ENCODE results near the gene ZNF211. TPM values are rescaled to one million over a fixed set of nuclear protein-coding genes. Genes with fewer than 3 reads are reported as not detected.

Gene ZNF211
- total and polyA plus RNA-seq, 4 experiments from 2014 or later: 19.6 to 53.3 (median 37.3) TPM

DNA sequence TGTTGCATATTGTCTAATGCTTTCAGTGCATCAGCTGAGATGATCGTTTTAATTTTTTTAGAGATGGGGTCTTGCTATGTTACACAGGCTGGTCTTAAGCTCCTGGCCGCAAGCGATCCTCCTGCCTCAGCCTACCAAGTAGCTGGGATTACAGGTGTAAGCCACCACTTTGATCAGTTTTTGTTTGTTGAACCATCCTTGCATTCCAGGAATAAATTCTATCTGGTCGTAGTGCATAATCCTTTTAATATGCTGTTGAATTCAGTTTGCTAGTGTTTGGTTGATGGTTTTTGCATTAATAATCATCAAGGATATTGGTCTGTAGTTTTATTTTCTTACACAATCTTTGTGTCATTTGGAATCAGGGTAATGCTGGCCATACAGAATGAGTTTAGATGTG, 4.4 kb downstream of the ZNF211 start:
- Mint-ChIP-seq H3K4me3 (no peak overlapping the region), H3K9me3 (peaks cover 13 to 83% (median 70%) of the 10 kb centered on the region in 8 donors), H3K4me1 (peaks cover 18 to 31% (median 28%) of the 10 kb centered on the region in 4 donors), H3K27me3 (no peaks in the 10 kb centered on the region), H3K36me3 (peaks cover 86% of the 10 kb centered on the region in 2 donors), H3K27ac (no peak overlapping the region)
- CTCF ChIA-PET (ENCODE audit: partially characterized antibody): no interaction called here
- no peak overlapping the region for H3K4me3 ChIP-seq (ENCODE audit: low read length in 2 of 2)
- POLR2A ChIA-PET (ENCODE audit: partially characterized antibody): no interaction called here
- peaks cover 19% of the 10 kb centered on the region for H3K4me1 ChIP-seq (ENCODE audit: insufficient read depth, low read length)
- peaks cover 12 to 55% of the 10 kb centered on the region in 2 donors for H3K9me3 ChIP-seq (ENCODE audit: control insufficient read depth in 1 of 2, low read length in 2 of 2)
- no peaks in the 10 kb centered on the region for H3K27me3 ChIP-seq (ENCODE audit: insufficient read depth, low read length)
- no peak overlapping the region for H3K27ac ChIP-seq (ENCODE audit: low read depth, low read length)
- intact Hi-C loops (cut with micrococcal nuclease): no loop called here
- no peak for DNase-seq
- H3K36me3 ChIP-seq (ENCODE audit: insufficient read depth, low read length): peaks cover 57% of the 10 kb centered on the region

DNA sequence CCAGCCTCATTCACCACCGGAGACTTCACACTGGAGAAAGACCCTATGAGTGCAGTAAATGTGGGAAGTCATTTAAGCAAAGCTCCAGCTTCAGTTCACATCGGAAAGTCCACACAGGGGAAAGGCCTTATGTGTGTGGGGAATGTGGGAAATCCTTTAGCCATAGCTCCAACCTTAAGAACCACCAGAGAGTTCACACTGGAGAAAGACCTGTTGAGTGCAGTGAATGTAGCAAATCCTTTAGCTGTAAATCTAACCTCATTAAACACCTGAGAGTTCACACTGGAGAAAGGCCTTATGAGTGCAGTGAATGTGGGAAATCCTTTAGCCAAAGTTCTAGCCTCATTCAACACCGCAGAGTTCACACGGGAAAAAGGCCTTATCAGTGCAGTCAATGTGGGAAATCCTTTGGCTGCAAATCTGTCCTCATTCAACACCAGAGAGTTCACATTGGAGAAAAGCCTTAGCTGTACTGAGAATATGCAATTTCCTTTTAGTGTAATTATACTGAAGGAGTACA, 8.8 kb downstream of the ZNF211 start:
- Mint-ChIP-seq H3K9me3 (peaks cover 12 to 97% (median 90%) of the 10 kb centered on the region in 8 donors), H3K4me3 (no peak overlapping the region)

DNA sequence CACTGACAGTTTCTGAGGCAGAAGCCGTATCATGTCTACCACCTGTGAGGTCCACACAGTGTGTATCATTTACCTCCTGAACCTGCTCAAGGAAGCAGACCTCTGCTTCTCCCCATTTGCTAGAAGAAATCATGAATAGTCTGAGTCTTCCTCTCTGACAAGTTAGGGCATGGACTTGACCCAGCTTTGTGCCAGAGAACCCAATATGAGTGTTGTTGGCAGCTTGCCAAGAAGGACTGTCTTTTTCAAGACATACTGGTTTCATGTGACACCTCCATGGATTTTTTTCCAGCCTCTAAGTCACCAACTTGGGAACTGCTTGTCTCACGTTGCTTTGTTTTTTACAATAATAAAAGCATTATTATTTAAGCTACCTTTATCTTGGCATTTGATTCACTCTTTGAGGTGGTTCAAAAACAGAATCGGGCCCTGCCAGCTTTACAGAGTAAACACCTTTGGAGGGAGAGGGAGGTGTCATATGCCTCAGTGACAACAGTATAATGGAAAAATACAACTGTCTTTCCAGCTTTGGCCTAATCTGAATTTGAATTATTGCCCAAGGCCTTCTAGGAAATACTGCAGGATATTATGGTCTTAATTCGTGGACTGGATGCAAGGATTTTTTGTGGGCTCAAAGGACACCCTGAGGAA, 9.6 kb downstream of the ZNF211 start:
- ChIA-PET POLR2A (ENCODE audit: partially characterized antibody) (no interaction called here), CTCF (ENCODE audit: partially characterized antibody) (no interaction called here)
- Histone ChIP-seq H3K4me3 (ENCODE audit: low read length in 2 of 2) (peak overlapping the region in 1 of 2 donors; percentile 25), H3K27ac (ENCODE audit: low read depth, low read length) (no peak overlapping the region), H3K36me3 (ENCODE audit: insufficient read depth, low read length) (peaks cover 39% of the 10 kb centered on the region), H3K9me3 (ENCODE audit: control insufficient read depth in 1 of 2, low read length in 2 of 2) (peaks cover 17 to 51% of the 10 kb centered on the region in 2 donors), H3K4me1 (ENCODE audit: insufficient read depth, low read length) (no peaks in the 10 kb centered on the region), H3K27me3 (ENCODE audit: insufficient read depth, low read length) (no peaks in the 10 kb centered on the region)
- Mint-ChIP-seq H3K4me3 (no peak overlapping the region), H3K4me1 (peaks cover 0 to 5% (median under 1%) of the 10 kb centered on the region in 4 donors), H3K27ac (no peak overlapping the region), H3K27me3 (no peaks in the 10 kb centered on the region), H3K9me3 (peaks cover 12 to 97% (median 89%) of the 10 kb centered on the region in 8 donors), H3K36me3 (peaks cover 61 to 67% of the 10 kb centered on the region in 2 donors)
- intact Hi-C loops (cut with micrococcal nuclease): no loop called here
- DNase-seq: no peak

More for the DNA sequence above, 8.8 kb downstream of the ZNF211 start:
- ChIA-PET CTCF (ENCODE audit: partially characterized antibody) (no interaction called here), POLR2A (ENCODE audit: partially characterized antibody) (no interaction called here)
- Histone ChIP-seq H3K27me3 (ENCODE audit: insufficient read depth, low read length) (no peaks in the 10 kb centered on the region), H3K27ac (ENCODE audit: low read depth, low read length) (no peak overlapping the region), H3K4me3 (ENCODE audit: low read length in 2 of 2) (peak overlapping the region in 1 of 2 donors; percentile 25), H3K4me1 (ENCODE audit: insufficient read depth, low read length) (no peaks in the 10 kb centered on the region), H3K36me3 (ENCODE audit: insufficient read depth, low read length) (peaks cover 46% of the 10 kb centered on the region), H3K9me3 (ENCODE audit: control insufficient read depth in 1 of 2, low read length in 2 of 2) (peaks cover 17 to 58% of the 10 kb centered on the region in 2 donors)
- intact Hi-C loops (cut with micrococcal nuclease): no loop called here
- no peak for DNase-seq
- Mint-ChIP-seq H3K27me3 (no peaks in the 10 kb centered on the region), H3K36me3 (peaks cover 67 to 75% of the 10 kb centered on the region in 2 donors), H3K4me1 (peaks cover 0 to 8% (median under 1%) of the 10 kb centered on the region in 4 donors), H3K27ac (peak overlapping the region in 1 of 7 donors; percentile 7)

DNA sequence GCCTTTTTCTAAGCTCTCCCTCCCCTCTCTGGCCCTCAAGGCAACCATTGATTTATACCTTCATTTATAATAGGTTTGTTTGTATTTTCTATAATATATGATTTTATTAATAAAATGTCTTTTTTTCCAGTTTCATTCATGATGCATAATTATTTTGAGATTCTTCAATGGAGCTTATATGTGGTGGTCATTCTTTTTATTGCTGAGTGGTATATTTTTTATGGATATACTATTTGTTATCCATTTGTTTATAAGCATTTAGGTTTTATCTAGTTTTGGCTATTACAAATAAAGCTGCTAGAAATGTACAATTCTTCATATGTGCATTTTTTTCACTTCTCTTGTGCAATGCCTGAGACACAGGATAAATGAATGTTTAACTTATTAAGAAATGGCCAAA, 10.8 kb downstream of the ZNF211 start:
- ChIA-PET CTCF (ENCODE audit: partially characterized antibody) (no interaction called here), POLR2A (ENCODE audit: partially characterized antibody) (no interaction called here)
- Mint-ChIP-seq H3K4me1 (peaks cover 0 to 2% (median under 1%) of the 10 kb centered on the region in 4 donors), H3K4me3 (no peak overlapping the region), H3K9me3 (peaks cover 6 to 97% (median 88%) of the 10 kb centered on the region in 8 donors), H3K27me3 (no peaks in the 10 kb centered on the region), H3K27ac (no peak overlapping the region), H3K36me3 (peaks cover 55 to 59% of the 10 kb centered on the region in 2 donors)
- Histone ChIP-seq H3K36me3 (ENCODE audit: insufficient read depth, low read length) (peaks cover 34% of the 10 kb centered on the region), H3K9me3 (ENCODE audit: control insufficient read depth in 1 of 2, low read length in 2 of 2) (peaks cover 17 to 51% of the 10 kb centered on the region in 2 donors), H3K27ac (ENCODE audit: low read depth, low read length) (no peak overlapping the region), H3K4me1 (ENCODE audit: insufficient read depth, low read length) (no peaks in the 10 kb centered on the region), H3K27me3 (ENCODE audit: insufficient read depth, low read length) (no peaks in the 10 kb centered on the region), H3K4me3 (ENCODE audit: low read length in 2 of 2) (no peak overlapping the region)
- no peak for DNase-seq
- intact Hi-C loops (cut with micrococcal nuclease): no loop called here

DNA sequence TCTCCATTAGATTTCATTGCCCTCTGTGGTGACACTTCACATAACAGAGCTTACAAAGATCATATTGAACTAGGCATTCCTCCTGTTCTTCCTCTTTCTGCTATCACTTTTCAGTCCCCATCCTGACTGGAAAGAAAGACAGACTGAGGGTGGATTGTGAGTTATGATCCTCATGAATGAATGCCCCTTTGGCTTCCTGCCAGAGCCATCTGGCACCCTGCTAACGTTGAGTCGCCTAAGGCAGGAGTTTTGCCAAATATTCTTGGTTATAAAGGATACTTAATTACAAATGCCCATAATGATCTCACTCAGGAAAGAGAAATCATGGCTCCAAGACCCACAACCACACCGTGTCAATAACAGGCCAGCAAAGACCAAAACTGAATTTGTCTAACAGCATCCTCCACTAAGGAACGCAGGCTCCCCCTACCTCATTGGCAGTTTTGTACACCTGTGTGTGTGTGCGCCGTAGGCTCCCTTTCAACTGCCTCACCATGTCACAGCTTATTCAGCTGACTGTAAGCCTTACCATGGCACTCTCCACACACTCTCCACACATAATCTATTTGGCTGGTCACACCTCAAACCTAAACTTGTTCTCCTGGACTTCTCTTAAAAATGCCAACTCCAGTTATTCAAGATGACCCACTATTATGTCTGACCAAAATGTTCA, 15.5 kb downstream of the ZNF211 start:
- peaks cover 5 to 11% (median 8%) of the 10 kb centered on the region in 4 donors for H3K4me1 Mint-ChIP-seq
- intact Hi-C loops (cut with micrococcal nuclease): no loop called here
- H3K27me3 ChIP-seq (ENCODE audit: insufficient read depth, low read length): no peaks in the 10 kb centered on the region
- peaks cover 14 to 36% of the 10 kb centered on the region in 2 donors for H3K36me3 Mint-ChIP-seq
- H3K4me1 ChIP-seq (ENCODE audit: insufficient read depth, low read length): no peaks in the 10 kb centered on the region
- H3K27ac Mint-ChIP-seq: no peak overlapping the region
- CTCF ChIA-PET (ENCODE audit: partially characterized antibody): no interaction called here
- no peaks in the 10 kb centered on the region for H3K36me3 ChIP-seq (ENCODE audit: insufficient read depth, low read length)
- POLR2A ChIA-PET (ENCODE audit: partially characterized antibody): no interaction called here
- peaks cover 7 to 82% (median 73%) of the 10 kb centered on the region in 8 donors for H3K9me3 Mint-ChIP-seq
- no peak for DNase-seq
- H3K27ac ChIP-seq (ENCODE audit: low read depth, low read length): no peak overlapping the region
- peaks cover 0 to 8% of the 10 kb centered on the region in 2 donors for H3K9me3 ChIP-seq (ENCODE audit: control insufficient read depth in 1 of 2, low read length in 2 of 2)
- H3K27me3 Mint-ChIP-seq: peaks cover 3 to 6% of the 10 kb centered on the region in 2 donors
- peak overlapping the region in 1 of 8 donors; percentile 39 for H3K4me3 Mint-ChIP-seq
- H3K4me3 ChIP-seq (ENCODE audit: low read length in 2 of 2): no peak overlapping the region

DNA sequence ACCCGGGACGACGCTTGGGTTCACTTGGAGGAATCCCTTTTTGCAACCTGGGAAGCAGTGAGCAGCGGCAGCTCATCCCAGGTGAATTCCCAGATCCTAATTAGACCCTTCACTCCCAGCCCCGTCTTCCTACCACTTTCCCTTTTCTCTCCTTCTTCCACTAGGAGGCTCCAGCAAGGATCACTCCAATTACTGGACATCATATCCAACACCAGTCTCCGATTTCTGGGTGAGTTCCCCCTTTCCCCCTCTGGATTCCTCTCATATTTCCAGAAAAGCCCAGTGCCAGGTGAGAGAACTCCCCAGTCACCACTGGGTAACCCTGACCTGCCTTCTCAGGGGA, 18.7 kb downstream of the ZNF211 start:
- H3K4me1 ChIP-seq (ENCODE audit: insufficient read depth, low read length): no peaks in the 10 kb centered on the region
- H3K9me3 ChIP-seq (ENCODE audit: control insufficient read depth in 1 of 2, low read length in 2 of 2): peaks cover 0 to 8% of the 10 kb centered on the region in 2 donors
- no peak overlapping the region for H3K27ac ChIP-seq (ENCODE audit: low read depth, low read length)
- Mint-ChIP-seq H3K27me3 (peaks cover 14 to 15% of the 10 kb centered on the region in 2 donors), H3K9me3 (peaks cover 18 to 84% (median 75%) of the 10 kb centered on the region in 8 donors), H3K4me1 (peaks cover 5 to 11% (median 8%) of the 10 kb centered on the region in 4 donors), H3K27ac (peak overlapping the region in 1 of 7 donors; percentile 75), H3K4me3 (peak overlapping the region in 4 of 8 donors; percentile 15 to 64 (median 44)), H3K36me3 (peaks cover 16 to 36% of the 10 kb centered on the region in 2 donors)
- DNase-seq: no peak
- CTCF ChIA-PET (ENCODE audit: partially characterized antibody): no interaction called here
- POLR2A ChIA-PET (ENCODE audit: partially characterized antibody): no interaction called here
- H3K4me3 ChIP-seq (ENCODE audit: low read length in 2 of 2): peak overlapping the region in 1 of 2 donors; percentile 11
- no peaks in the 10 kb centered on the region for H3K36me3 ChIP-seq (ENCODE audit: insufficient read depth, low read length)
- H3K27me3 ChIP-seq (ENCODE audit: insufficient read depth, low read length): no peaks in the 10 kb centered on the region
- intact Hi-C loops (cut with micrococcal nuclease): no loop called here

DNA sequence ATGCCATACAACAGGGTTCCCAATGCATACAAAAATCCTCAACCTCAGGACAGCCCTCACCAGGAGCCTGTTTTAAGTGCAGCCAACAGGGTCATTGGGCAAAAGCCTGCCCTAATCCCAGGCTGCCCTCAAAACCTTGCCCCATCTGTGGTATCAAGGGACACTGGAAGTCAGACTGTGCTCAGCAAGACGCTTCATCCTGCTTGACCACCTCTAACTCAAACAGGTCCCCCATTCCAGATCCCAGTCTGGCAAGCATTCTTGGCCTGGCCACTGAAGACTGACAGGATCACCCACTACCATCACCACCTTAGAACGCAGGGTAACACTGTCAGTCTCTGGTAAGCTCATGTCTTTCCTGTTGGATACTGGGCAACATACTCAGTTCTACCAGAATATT, 20.7 kb downstream of the ZNF211 start:
- no peak overlapping the region for H3K4me3 Mint-ChIP-seq
- H3K9me3 ChIP-seq (ENCODE audit: control insufficient read depth in 1 of 2, low read length in 2 of 2): no peaks in the 10 kb centered on the region
- intact Hi-C loops (cut with micrococcal nuclease): no loop called here
- H3K36me3 Mint-ChIP-seq: peaks cover 16 to 28% of the 10 kb centered on the region in 2 donors
- no peak overlapping the region for H3K4me3 ChIP-seq (ENCODE audit: low read length in 2 of 2)
- DNase-seq: no peak
- H3K36me3 ChIP-seq (ENCODE audit: insufficient read depth, low read length): no peaks in the 10 kb centered on the region
- peaks cover 18 to 74% (median 59%) of the 10 kb centered on the region in 8 donors for H3K9me3 Mint-ChIP-seq
- ChIA-PET CTCF (ENCODE audit: partially characterized antibody) (no interaction called here), POLR2A (ENCODE audit: partially characterized antibody) (no interaction called here)
- H3K27me3 Mint-ChIP-seq: peaks cover 14 to 22% of the 10 kb centered on the region in 2 donors
- H3K27ac Mint-ChIP-seq: no peak overlapping the region
- no peak overlapping the region for H3K27ac ChIP-seq (ENCODE audit: low read depth, low read length)
- peaks cover 5 to 11% (median 8%) of the 10 kb centered on the region in 4 donors for H3K4me1 Mint-ChIP-seq
- no peaks in the 10 kb centered on the region for H3K27me3 ChIP-seq (ENCODE audit: insufficient read depth, low read length)
- H3K4me1 ChIP-seq (ENCODE audit: insufficient read depth, low read length): no peaks in the 10 kb centered on the region
